ENCODE data around the gene ST6GALNAC2.

DNA sequence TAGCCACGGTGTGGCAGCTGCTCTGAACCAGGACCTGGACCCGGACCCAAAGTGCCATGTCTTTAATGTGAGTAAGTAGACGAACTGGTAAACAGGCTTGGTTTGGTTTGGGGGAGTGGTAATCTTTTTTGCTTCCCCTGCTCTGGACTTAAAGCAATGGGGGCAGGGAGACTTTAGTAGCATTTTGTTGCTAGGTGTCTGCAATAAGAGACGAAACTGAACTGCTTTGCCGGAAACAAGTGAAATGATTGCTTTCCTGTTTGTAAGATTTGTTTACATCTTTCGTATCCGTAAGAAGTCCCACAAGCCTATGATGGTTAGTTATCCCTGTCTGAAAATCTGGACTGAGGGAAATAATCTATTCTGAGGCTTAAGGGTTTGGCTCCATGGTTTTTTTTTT, 24.3 kb downstream of the ST6GALNAC2 start:
- TF ChIP-seq CTCF (IDR thresholded peaks at IDR 0.05) (no peak), POLR2A (IDR thresholded peaks at IDR 0.05) (no peak)

Measured in adrenal gland (tissue), 5 donors.